Fibroblast of the aortic adventitia (primary cell): ENCODE results near the gene ARPC1A. TPM values are rescaled to one million over a fixed set of nuclear protein-coding genes. Genes with fewer than 3 reads are reported as not detected.
"Not testable (repeated sequence)": the region's sequence is repeated elsewhere in the genome, so short reads cannot be mapped to it uniquely, and the experiment has no call there.

Source experiments
- DNase-seq: peaks from one replicate; pipeline ENCODE4 v3.0.0-alpha.2; 2010; ENCODE audit warnings: low read depth
- H3K4me3 ChIP-seq: 2 replicates; pipeline ENCODE4 v1.5.1; 2011; ENCODE audit warnings: low read depth, mild to moderate bottlenecking, control low read depth, low read length, moderate library complexity
- CTCF ChIP-seq: IDR thresholded peaks from 2 replicates; pipeline ENCODE4 v1.5.1; 2011; ENCODE audit warnings: mild to moderate bottlenecking, low read length, control low read depth, inconsistent platforms; ENCODE audit not compliant: insufficient read depth
- total RNA-seq: library from RNA; depleted of rRNA; stranded (reverse); fragments of >200 nt; gene quantifications from 2 replicates; pipeline ENCODE4 v1.2.3, GENCODE V29; 2012; ENCODE audit warnings: low replicate concordance

ARPC1A gene
- total RNA-seq, 1 donor, result 253 TPM

- no peak for DNase-seq
- H3K4me3 ChIP-seq, result no peak overlapping the region
- no peak for TF ChIP-seq CTCF
Measured at GRCh38 chr7:99383203-99383602, 57.5 kb downstream of the ARPC1A start.

GRCh38 chr7:99383791-99384370 lies 58.2 kb downstream of the ARPC1A start:
- DNase-seq, result no peak
- no peak overlapping the region for H3K4me3 ChIP-seq
- no peak for TF ChIP-seq CTCF

GRCh38 chr7:99384523-99384922 lies 58.8 kb downstream of the ARPC1A start:
- TF ChIP-seq CTCF, result no peak
- H3K4me3 ChIP-seq, result no peak overlapping the region
- DNase-seq, result no peak

- no peak for DNase-seq
- no peak for TF ChIP-seq CTCF
- H3K4me3 ChIP-seq, result no peak overlapping the region
Measured at GRCh38 chr7:99385564-99385963, 59.9 kb downstream of the ARPC1A start.

- H3K4me3 ChIP-seq, result no peak overlapping the region
- peak; percentile 56 for DNase-seq
- peak; percentile 26 for TF ChIP-seq CTCF
Measured at GRCh38 chr7:99386584-99387238, 61.0 kb downstream of the ARPC1A start.

- DNase-seq, H3K4me3 ChIP-seq: not testable (repeated sequence)
Measured at GRCh38 chr7:99387239-99387635, 61.5 kb downstream of the ARPC1A start.

- no peak for DNase-seq
- no peak for TF ChIP-seq CTCF
- no peak overlapping the region for H3K4me3 ChIP-seq
Measured at GRCh38 chr7:99387912-99388311, 62.2 kb downstream of the ARPC1A start.
